ENCODE data around the gene KRT7. TPM values are rescaled to one million over a fixed set of nuclear protein-coding genes. Genes with fewer than 3 reads are reported as not detected.
A peak's percentile ranks its signal among the peaks of the same experiment; 100 is the strongest.

KRT7 gene
- polyA plus RNA-seq, 1 of the 3 experiments (the other 2 are of a cell fraction): 5.4 TPM

DNA sequence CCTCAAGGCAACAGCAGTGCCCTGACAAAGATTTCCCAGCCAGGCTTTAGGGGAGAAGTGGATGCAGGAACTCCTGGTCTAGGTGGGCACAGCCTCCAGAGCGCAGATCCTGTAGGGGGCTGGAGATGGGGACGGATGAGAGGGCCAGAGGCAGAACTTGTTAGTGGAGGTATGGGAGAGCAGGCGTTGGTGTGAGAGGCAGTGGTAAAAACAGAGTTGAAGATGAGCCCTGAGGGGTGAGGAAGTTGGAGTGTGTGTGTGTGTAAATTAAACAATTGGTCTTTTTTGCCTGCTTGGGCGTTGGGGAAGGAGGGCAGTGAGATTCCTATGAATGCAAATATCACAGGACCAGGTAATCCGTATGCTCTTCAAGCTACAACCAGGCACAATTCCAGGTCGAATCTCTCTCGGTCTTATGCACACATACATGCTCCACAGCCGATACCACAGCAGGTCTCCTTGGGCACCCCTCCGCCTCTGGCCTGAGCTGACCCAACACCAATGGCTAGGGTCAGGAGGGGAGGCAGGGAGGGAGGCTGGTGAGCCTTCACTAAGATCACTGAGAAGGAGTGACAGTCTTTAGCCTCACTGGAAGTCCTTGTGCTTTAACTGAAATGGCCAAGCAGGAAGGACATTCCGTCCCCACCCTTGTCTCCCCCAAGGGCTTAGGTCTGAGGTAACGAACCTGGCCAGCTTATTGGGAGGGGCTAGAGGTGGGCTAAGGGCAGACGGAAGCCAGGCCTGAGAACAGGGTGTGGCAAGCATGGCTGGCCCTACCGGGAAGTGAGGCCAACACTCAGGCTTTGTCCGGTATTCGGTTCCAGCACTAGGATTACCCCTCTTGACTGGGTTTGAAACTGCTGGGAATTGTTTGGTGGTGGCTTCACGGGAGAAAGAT is 1.5 kb upstream of the KRT7 start (continued):
- TF ChIP-seq, protein P1, sequence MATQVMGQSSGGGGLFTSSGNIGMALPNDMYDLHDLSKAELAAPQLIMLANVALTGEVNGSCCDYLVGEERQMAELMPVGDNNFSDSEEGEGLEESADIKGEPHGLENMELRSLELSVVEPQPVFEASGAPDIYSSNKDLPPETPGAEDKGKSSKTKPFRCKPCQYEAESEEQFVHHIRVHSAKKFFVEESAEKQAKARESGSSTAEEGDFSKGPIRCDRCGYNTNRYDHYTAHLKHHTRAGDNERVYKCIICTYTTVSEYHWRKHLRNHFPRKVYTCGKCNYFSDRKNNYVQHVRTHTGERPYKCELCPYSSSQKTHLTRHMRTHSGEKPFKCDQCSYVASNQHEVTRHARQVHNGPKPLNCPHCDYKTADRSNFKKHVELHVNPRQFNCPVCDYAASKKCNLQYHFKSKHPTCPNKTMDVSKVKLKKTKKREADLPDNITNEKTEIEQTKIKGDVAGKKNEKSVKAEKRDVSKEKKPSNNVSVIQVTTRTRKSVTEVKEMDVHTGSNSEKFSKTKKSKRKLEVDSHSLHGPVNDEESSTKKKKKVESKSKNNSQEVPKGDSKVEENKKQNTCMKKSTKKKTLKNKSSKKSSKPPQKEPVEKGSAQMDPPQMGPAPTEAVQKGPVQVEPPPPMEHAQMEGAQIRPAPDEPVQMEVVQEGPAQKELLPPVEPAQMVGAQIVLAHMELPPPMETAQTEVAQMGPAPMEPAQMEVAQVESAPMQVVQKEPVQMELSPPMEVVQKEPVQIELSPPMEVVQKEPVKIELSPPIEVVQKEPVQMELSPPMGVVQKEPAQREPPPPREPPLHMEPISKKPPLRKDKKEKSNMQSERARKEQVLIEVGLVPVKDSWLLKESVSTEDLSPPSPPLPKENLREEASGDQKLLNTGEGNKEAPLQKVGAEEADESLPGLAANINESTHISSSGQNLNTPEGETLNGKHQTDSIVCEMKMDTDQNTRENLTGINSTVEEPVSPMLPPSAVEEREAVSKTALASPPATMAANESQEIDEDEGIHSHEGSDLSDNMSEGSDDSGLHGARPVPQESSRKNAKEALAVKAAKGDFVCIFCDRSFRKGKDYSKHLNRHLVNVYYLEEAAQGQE (IDR thresholded peaks at IDR 0.05; ENCODE audit: low read depth, low read length): no peak
- TF ChIP-seq NRF1 (IDR thresholded peaks at IDR 0.05; ENCODE audit: low read depth, low read length) (no peak), TCF12 (IDR thresholded peaks at IDR 0.05) (no peak), TEAD4 (IDR thresholded peaks at IDR 0.05; ENCODE audit: borderline replicate concordance, insufficient read depth) (no peak)

DNA sequence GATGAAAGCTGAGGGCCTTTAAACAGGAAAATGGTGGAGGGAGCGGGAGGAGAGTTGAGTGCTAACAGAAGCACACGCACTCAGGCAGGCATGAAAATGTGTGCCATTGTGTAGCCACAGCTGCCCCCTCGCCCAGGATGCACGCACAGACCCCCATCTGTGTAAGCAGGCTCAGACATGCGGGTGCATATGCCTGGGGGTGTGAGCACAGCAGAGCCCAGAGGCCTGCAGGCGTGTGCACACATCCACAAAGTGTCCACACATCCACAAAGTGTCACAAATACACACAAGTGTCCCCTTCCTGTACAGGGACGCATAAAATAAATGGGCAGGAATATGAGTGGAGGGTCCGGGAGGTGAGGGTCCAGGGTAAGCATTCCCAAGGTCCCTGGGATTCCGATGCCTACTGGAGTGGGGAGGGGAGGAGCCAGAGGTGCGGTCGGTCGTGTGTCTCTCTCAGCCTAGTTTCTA is 805 bp upstream of the KRT7 start:
- H3F3A ChIP-seq (replicated peaks; ENCODE audit: insufficient read depth): peaks cover 20% of the 10 kb centered on the region
- no peaks in the 10 kb centered on the region for H3K9me2 ChIP-seq
- peak; percentile 17 for DNase-seq
- TF ChIP-seq, protein P2, sequence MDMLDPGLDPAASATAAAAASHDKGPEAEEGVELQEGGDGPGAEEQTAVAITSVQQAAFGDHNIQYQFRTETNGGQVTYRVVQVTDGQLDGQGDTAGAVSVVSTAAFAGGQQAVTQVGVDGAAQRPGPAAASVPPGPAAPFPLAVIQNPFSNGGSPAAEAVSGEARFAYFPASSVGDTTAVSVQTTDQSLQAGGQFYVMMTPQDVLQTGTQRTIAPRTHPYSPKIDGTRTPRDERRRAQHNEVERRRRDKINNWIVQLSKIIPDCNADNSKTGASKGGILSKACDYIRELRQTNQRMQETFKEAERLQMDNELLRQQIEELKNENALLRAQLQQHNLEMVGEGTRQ (IDR thresholded peaks at IDR 0.05; ENCODE audit: borderline replicate concordance, low read depth, low read length): no peak
- no peak for TF ChIP-seq GATA2 (CRISPR knock-in tag; IDR thresholded peaks at IDR 0.05)
- TF ChIP-seq FOXJ3 (CRISPR knock-in tag; IDR thresholded peaks at IDR 0.05): no peak
- TF ChIP-seq MXI1 (IDR thresholded peaks at IDR 0.05; ENCODE audit: low read depth, low read length): no peak
- TF ChIP-seq, protein P3, sequence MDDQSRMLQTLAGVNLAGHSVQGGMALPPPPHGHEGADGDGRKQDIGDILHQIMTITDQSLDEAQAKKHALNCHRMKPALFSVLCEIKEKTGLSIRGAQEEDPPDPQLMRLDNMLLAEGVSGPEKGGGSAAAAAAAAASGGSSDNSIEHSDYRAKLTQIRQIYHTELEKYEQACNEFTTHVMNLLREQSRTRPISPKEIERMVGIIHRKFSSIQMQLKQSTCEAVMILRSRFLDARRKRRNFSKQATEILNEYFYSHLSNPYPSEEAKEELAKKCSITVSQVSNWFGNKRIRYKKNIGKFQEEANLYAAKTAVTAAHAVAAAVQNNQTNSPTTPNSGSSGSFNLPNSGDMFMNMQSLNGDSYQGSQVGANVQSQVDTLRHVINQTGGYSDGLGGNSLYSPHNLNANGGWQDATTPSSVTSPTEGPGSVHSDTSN (IDR thresholded peaks at IDR 0.05): no peak
- no peak for TF ChIP-seq NRF1 (IDR thresholded peaks at IDR 0.05; ENCODE audit: low read depth, low read length)
- TF ChIP-seq, protein P1 (IDR thresholded peaks at IDR 0.05; ENCODE audit: low read depth, low read length): no peak
- no peak for TF ChIP-seq RCOR1 (IDR thresholded peaks at IDR 0.05; ENCODE audit: low read length)
- no peak for TF ChIP-seq SMC3 (IDR thresholded peaks at IDR 0.05; ENCODE audit: low read depth, low read length)
- TF ChIP-seq RFX5 (IDR thresholded peaks at IDR 0.05; ENCODE audit: low read length): no peak
- TF ChIP-seq POLR2AphosphoS5 (IDR thresholded peaks at IDR 0.05; ENCODE audit: low read depth, low read length): no peak
- TF ChIP-seq, protein P4, sequence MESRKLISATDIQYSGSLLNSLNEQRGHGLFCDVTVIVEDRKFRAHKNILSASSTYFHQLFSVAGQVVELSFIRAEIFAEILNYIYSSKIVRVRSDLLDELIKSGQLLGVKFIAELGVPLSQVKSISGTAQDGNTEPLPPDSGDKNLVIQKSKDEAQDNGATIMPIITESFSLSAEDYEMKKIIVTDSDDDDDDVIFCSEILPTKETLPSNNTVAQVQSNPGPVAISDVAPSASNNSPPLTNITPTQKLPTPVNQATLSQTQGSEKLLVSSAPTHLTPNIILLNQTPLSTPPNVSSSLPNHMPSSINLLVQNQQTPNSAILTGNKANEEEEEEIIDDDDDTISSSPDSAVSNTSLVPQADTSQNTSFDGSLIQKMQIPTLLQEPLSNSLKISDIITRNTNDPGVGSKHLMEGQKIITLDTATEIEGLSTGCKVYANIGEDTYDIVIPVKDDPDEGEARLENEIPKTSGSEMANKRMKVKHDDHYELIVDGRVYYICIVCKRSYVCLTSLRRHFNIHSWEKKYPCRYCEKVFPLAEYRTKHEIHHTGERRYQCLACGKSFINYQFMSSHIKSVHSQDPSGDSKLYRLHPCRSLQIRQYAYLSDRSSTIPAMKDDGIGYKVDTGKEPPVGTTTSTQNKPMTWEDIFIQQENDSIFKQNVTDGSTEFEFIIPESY (IDR thresholded peaks at IDR 0.05; ENCODE audit: borderline replicate concordance, low read depth): no peak
- no peak for TF ChIP-seq RXRA (IDR thresholded peaks at IDR 0.05; ENCODE audit: borderline replicate concordance, low read depth)
- TF ChIP-seq TEAD4 (IDR thresholded peaks at IDR 0.05; ENCODE audit: borderline replicate concordance, insufficient read depth): no peak
- no peak for TF ChIP-seq FOXM1 (IDR thresholded peaks at IDR 0.05; ENCODE audit: low read depth)
- CTCF ChIA-PET: interaction anchor here (1.6 to 2.3 kb wide), 3 partner anchors 10 to 96 kb away, joined by 5 to 9 read pairs (median 7); no protein-coding TSS in a partner anchor
- H2AFZ ChIP-seq (ENCODE audit: low read depth): no peak overlapping the region
- H3K9ac ChIP-seq: no peak overlapping the region
- no peaks in the 10 kb centered on the region for H3K27me3 ChIP-seq (ENCODE audit: insufficient read depth)
- H3K36me3 ChIP-seq (replicated peaks in 1 of 2; ENCODE audit: control insufficient read depth in 1 of 2, insufficient read depth in 2 of 2, low read length in 1 of 2): no peaks in the 10 kb centered on the region
- 77% methylated on average over 10 of the region's 12 CpGs for WGBS (ENCODE audit: low lambda C conversion rate)
- no peaks in the 10 kb centered on the region for H3K79me2 ChIP-seq (ENCODE audit: insufficient read depth)
- peak overlapping the region in 1 of 2 experiments; percentile 97; a peak in 1 of 4 replicates for H3K27ac ChIP-seq (ENCODE audit: low read depth in 2 of 2, low read length in 1 of 2)
- no peaks in the 10 kb centered on the region for H3K9me3 ChIP-seq
- no peak overlapping the region for H3K4me3 ChIP-seq (ENCODE audit: low read depth in 2 of 2, low read length in 1 of 2)
- H3K4me1 ChIP-seq (ENCODE audit: control insufficient read depth in 1 of 2, insufficient read depth in 2 of 2, low read depth in 1 of 2, low read length in 1 of 2): peaks cover 0 to 19% of the 10 kb centered on the region in 2 experiments; a peak in 3 of 4 replicates
- no peaks in the 10 kb centered on the region for H4K20me1 ChIP-seq (ENCODE audit: insufficient read depth)
- POLR2A ChIA-PET: no interaction called here
- no peak overlapping the region for H3K4me2 ChIP-seq

Data from SK-N-SH (cell line).